Measurements from ENCODE around the gene INKA1.

GRCh38 chr3:49780080-49780974 is 22.7 kb upstream of the INKA1 start:
- TF ChIP-seq CTCF (conservative IDR thresholded peaks at IDR 0.05 in 1 of 2, IDR thresholded peaks at IDR 0.05 in 1 of 2; ENCODE audit: low read depth in 1 of 2, low read length in 2 of 2) = no peak
- no peak for TF ChIP-seq EZH2 (IDR thresholded peaks at IDR 0.05; ENCODE audit: low read length, missing control alignments)

Measured in fibroblast of lung (primary cell).